K562 (cell line): ENCODE data around the gene CCDC82. TPM values are rescaled to one million over a fixed set of nuclear protein-coding genes. Genes with fewer than 3 reads are reported as not detected.

Source experiments
- BRD4 ChIP-seq: fragments of 200-600 bp; sonication (generic); IDR thresholded peaks from 2 replicates; pipeline ENCODE4 v1.6.1; 2017; ENCODE audit warnings: inconsistent platforms
- BRF1 ChIP-seq: IDR thresholded peaks from 3 replicates; pipeline ENCODE4 v1.6.1; 2011; ENCODE audit warnings: borderline replicate concordance, mild to moderate bottlenecking; ENCODE audit not compliant: insufficient read length; ENCODE audit errors: extremely low read depth
- CEBPG ChIP-seq, 3 experiments: fragments of 200-800 bp in 1 of 3; sonication (Bioruptor generic) in 1 of 3; sonication (generic) in 1 of 3; formaldehyde crosslinking in 1 of 3; IDR thresholded peaks in 2 of 3; conservative IDR thresholded peaks in 1 of 3; 2 replicates each; pipeline versions ENCODE4 v1.6.1 to v1.8.0; 2016 to 2022; ENCODE audit warnings: missing compliant biosample characterization in 2 of 3, missing genetic modification characterization in 2 of 3, mild to moderate bottlenecking in 1 of 3, missing genetic modification reagents in 1 of 3
- CHD1 ChIP-seq: fragments of 200-600 bp; sonication (generic); IDR thresholded peaks from one replicate; pipeline ENCODE4 v1.6.1; 2012; ENCODE audit warnings: mild to moderate bottlenecking, moderate library complexity, low read length, inconsistent platforms
- COPS2 ChIP-seq: fragments of 450-650 bp; conservative IDR thresholded peaks from 2 replicates; pipeline ENCODE4 v1.6.1; 2016; ENCODE audit warnings: mild to moderate bottlenecking, moderate library complexity
- ETV6 ChIP-seq, 3 experiments: fragments of 150-350 bp in 1 of 3; sonication (generic) in 1 of 3; formaldehyde crosslinking in 1 of 3; IDR thresholded peaks; 2 replicates each; pipeline versions ENCODE4 v1.6.1 to v1.8.0; 2014 to 2022; ENCODE audit warnings: borderline replicate concordance in 2 of 3, low read depth in 2 of 3, antibody characterized with exemption in 1 of 3, low read length in 1 of 3, mild to moderate bottlenecking in 1 of 3, missing genetic modification reagents in 1 of 3
- FOXP1 ChIP-seq: sonication (generic); formaldehyde crosslinking; IDR thresholded peaks from 2 replicates; pipeline ENCODE4 v1.8.0; 2022; ENCODE audit warnings: mild to moderate bottlenecking, missing genetic modification reagents
- HINFP ChIP-seq: fragments of 450-650 bp; conservative IDR thresholded peaks from 2 replicates; pipeline ENCODE4 v1.6.1; 2016; ENCODE audit warnings: missing genetic modification characterization, low read depth, mild to moderate bottlenecking, control low read depth, missing compliant biosample characterization
- HIVEP1 ChIP-seq: fragments of 250-450 bp; sonication (Bioruptor Pico); IDR thresholded peaks from 2 replicates; pipeline ENCODE4 v1.4.0; 2020; ENCODE audit warnings: mild to moderate bottlenecking
- MCM2 ChIP-seq: fragments of 450-650 bp; IDR thresholded peaks from 2 replicates; pipeline ENCODE4 v1.6.1; 2017; ENCODE audit warnings: low read depth, mild to moderate bottlenecking
- NCOA6 ChIP-seq: fragments of 450-650 bp; IDR thresholded peaks from 2 replicates; pipeline ENCODE4 v1.6.1; 2017; ENCODE audit warnings: mild to moderate bottlenecking
- PCBP2 ChIP-seq: fragments of 200-400 bp; formaldehyde crosslinking; IDR thresholded peaks from 2 replicates; pipeline ENCODE4 v1.6.1; 2018; ENCODE audit warnings: low read length, low read depth, mild to moderate bottlenecking, moderate library complexity; ENCODE audit not compliant: poor library complexity, severe bottlenecking
- PHB ChIP-seq: fragments of 250-450 bp; sonication (Bioruptor Pico); IDR thresholded peaks from 2 replicates; pipeline ENCODE4 v1.5.0; 2021
- PHTF2 ChIP-seq: fragments of 250-450 bp; sonication (Bioruptor Pico); IDR thresholded peaks from 2 replicates; pipeline ENCODE4 v1.5.0; 2021; ENCODE audit warnings: mild to moderate bottlenecking
- PKNOX1 ChIP-seq: fragments of 450-650 bp; IDR thresholded peaks from 2 replicates; pipeline ENCODE4 v1.6.1; 2016
- PML ChIP-seq: IDR thresholded peaks from 2 replicates; pipeline ENCODE4 v1.6.1; 2012; ENCODE audit warnings: low read length, inconsistent platforms
- PPARD ChIP-seq: fragments of 250-450 bp; sonication (Bioruptor Pico); IDR thresholded peaks from 2 replicates; pipeline ENCODE4 v1.8.0; 2022; ENCODE audit warnings: inconsistent platforms, mild to moderate bottlenecking, moderate library complexity
- SNIP1 ChIP-seq: fragments of 450-650 bp; IDR thresholded peaks from 2 replicates; pipeline ENCODE4 v1.7.1; 2017; ENCODE audit warnings: low read depth, mild to moderate bottlenecking
- TAF9B ChIP-seq: fragments of 450-650 bp; IDR thresholded peaks from 2 replicates; pipeline ENCODE4 v1.6.1; 2018; ENCODE audit warnings: mild to moderate bottlenecking; ENCODE audit not compliant: partially characterized antibody
- TCF7L2 ChIP-seq: fragments of 150-350 bp; IDR thresholded peaks from 2 replicates; pipeline ENCODE4 v1.6.1; 2016; ENCODE audit warnings: low read depth, mild to moderate bottlenecking, low read length, moderate library complexity
- ZBTB34 ChIP-seq: fragments of 250-450 bp; sonication (Bioruptor Pico); IDR thresholded peaks from 2 replicates; pipeline ENCODE4 v1.8.0; 2021; ENCODE audit warnings: mild to moderate bottlenecking, moderate library complexity
- ZNF24 ChIP-seq: fragments of 450-650 bp; IDR thresholded peaks from 2 replicates; pipeline ENCODE4 v1.6.1; 2016
- ZNF395 ChIP-seq: fragments of 200-800 bp; sonication (Bioruptor generic); IDR thresholded peaks from 2 replicates; pipeline ENCODE4 v1.6.1; 2017; ENCODE audit warnings: missing genetic modification characterization, missing compliant biosample characterization
- polyA plus RNA-seq, 8 experiments: library from polyadenylated mRNA; depleted of rRNA in 4 of 8; stranded (reverse) in 5 of 8; unstranded in 3 of 8; fragments of >200 nt; fragmentation: Nextera tagmentation in 2 of 8; fragmentation: Illumina TruSeq in 1 of 8; extraction: Ambion mirVana in 2 of 8; extraction: Trizol in 1 of 8; gene quantifications; 2 replicates each; pipeline versions ENCODE4 v1.2.1 to v1.2.3, GENCODE V29; 2011 to 2014; ENCODE audit warnings: inconsistent platforms in 1 of 8, missing spikeins in 1 of 8
- total RNA-seq, 7 experiments: library from RNA; depleted of rRNA in 6 of 7; stranded (reverse); fragments of >200 nt in 6 of 7; fragmentation: Illumina TruSeq in 2 of 7; extraction: Trizol in 2 of 7; gene quantifications; 2 replicates each; pipeline versions ENCODE4 v1.2.1 to v1.2.3, GENCODE V29; 2011 to 2021; ENCODE audit warnings: low replicate concordance in 1 of 7

The CCDC82 gene
- total and polyA plus RNA-seq, 9 of the 15 experiments (the other 6 are each of a cell fraction or from before 2014, with no cell fraction given), result 12.5 to 51.3 (median 24.5) TPM

GRCh38 chr11:96335388-96335787, 54.3 kb downstream of the CCDC82 start (continued):
- TF ChIP-seq BRD4 (no peak), ZNF395 (no peak), HINFP (no peak), CHD1 (no peak), CEBPG (CRISPR knock-in tag; IDR thresholded peaks at IDR 0.05) (peak; percentile 83), CEBPG (tag; conservative IDR thresholded peaks at IDR 0.05 in 1 of 2, IDR thresholded peaks at IDR 0.05 in 1 of 2) (peak; percentile 89 to 98), PHTF2 (CRISPR knock-in tag) (no peak), FOXP1 (CRISPR knock-in tag) (no peak), ZBTB34 (CRISPR knock-in tag) (no peak), COPS2 (no peak), NCOA6 (no peak), SNIP1 (no peak), PHB (CRISPR knock-in tag) (no peak), PKNOX1 (peak; percentile 51), PPARD (CRISPR knock-in tag) (no peak), PCBP2 (no peak), HIVEP1 (no peak), ETV6 (IDR thresholded peaks at IDR 0.05; ENCODE audit: borderline replicate concordance in 1 of 2, low read depth in 2 of 2, low read length in 1 of 2) (no peak), ETV6 (CRISPR knock-in tag; IDR thresholded peaks at IDR 0.05; ENCODE audit: borderline replicate concordance) (no peak), PML (no peak), TAF9B (no peak), MCM2 (no peak), TCF7L2 (no peak), BRF1 (no peak), ZNF24 (no peak)
